Keratinocyte (primary cell): ENCODE data around the gene SH2D6.

Experiments used
- EZH2 ChIP-seq: IDR thresholded peaks from one replicate; pipeline ENCODE4 v1.6.1; 2012; ENCODE audit warnings: inconsistent platforms, mild to moderate bottlenecking, low read length, moderate library complexity
- TF ChIP-seq, protein P1 (sequence below), 3 experiments: IDR thresholded peaks in 1 of 3; conservative IDR thresholded peaks in 1 of 3; optimal IDR thresholded peaks in 1 of 3; 2 replicates in 2 of 3; 3 replicates in 1 of 3; pipeline versions ENCODE3 to v1.5.1; 2011; ENCODE audit warnings: low read length in 3 of 3, mild to moderate bottlenecking in 3 of 3, moderate library complexity in 2 of 3, control low read depth in 1 of 3, inconsistent platforms in 1 of 3; ENCODE audit not compliant: insufficient read depth in 2 of 3; ENCODE audit errors: extremely low read depth in 1 of 3

DNA sequence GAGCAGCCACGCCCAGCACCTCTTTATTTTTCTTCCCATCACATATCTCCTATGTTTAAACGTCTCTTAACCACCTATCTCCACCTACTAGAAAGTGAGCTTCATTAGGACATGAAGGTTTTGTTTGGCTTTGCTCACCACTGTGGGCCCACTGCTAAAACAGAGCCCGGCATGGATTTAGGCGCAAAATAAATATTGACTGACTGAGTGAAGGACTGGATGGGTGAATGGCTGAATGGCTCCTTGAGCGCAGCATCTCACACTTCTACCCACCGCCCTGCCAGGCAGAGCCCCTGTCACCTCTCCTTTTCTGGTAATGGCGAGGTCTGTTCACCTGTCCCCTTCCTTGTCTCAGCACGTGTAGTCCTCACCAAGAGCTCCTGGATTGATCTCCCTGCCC lies 18.5 kb upstream of the SH2D6 start:
- TF ChIP-seq, protein P1, sequence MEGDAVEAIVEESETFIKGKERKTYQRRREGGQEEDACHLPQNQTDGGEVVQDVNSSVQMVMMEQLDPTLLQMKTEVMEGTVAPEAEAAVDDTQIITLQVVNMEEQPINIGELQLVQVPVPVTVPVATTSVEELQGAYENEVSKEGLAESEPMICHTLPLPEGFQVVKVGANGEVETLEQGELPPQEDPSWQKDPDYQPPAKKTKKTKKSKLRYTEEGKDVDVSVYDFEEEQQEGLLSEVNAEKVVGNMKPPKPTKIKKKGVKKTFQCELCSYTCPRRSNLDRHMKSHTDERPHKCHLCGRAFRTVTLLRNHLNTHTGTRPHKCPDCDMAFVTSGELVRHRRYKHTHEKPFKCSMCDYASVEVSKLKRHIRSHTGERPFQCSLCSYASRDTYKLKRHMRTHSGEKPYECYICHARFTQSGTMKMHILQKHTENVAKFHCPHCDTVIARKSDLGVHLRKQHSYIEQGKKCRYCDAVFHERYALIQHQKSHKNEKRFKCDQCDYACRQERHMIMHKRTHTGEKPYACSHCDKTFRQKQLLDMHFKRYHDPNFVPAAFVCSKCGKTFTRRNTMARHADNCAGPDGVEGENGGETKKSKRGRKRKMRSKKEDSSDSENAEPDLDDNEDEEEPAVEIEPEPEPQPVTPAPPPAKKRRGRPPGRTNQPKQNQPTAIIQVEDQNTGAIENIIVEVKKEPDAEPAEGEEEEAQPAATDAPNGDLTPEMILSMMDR (optimal IDR thresholded peaks at IDR 0.05 in 1 of 3, IDR thresholded peaks at IDR 0.05 in 1 of 3, conservative IDR thresholded peaks at IDR 0.05 in 1 of 3; ENCODE audit: extremely low read depth in 1 of 3, insufficient read depth in 2 of 3, low read length in 3 of 3): no peak
- TF ChIP-seq EZH2: no peak
